Fibroblast of villous mesenchyme (primary cell): ENCODE measurements around the gene EPHA2. TPM values are rescaled to one million over a fixed set of nuclear protein-coding genes. Genes with fewer than 3 reads are reported as not detected.
"Not testable (repeated sequence)": the region's sequence is repeated elsewhere in the genome, so short reads cannot be mapped to it uniquely, and the experiment has no call there.

Experiments used
- DNase-seq: peaks from one replicate; pipeline ENCODE4 v3.0.0-alpha.2; 2010; ENCODE audit warnings: low read depth
- H3K4me3 ChIP-seq: 2 replicates; pipeline ENCODE4 v1.5.1; 2011; ENCODE audit warnings: low read depth, mild to moderate bottlenecking, low read length
- CTCF ChIP-seq: IDR thresholded peaks from 2 replicates; pipeline ENCODE4 v1.5.1; 2012; ENCODE audit warnings: low read depth, mild to moderate bottlenecking, low read length; ENCODE audit not compliant: insufficient read depth
- total RNA-seq: library from RNA; depleted of rRNA; stranded (reverse); fragments of >200 nt; gene quantifications from 2 replicates; pipeline ENCODE4 v1.2.3, GENCODE V29; 2012

Gene EPHA2
- total RNA-seq, 1 donor: 104 TPM

- TF ChIP-seq CTCF: no peak
- H3K4me3 ChIP-seq: no peak overlapping the region
- no peak for DNase-seq
Observed at GRCh38 chr1:16172218-16172830, 16.5 kb upstream of the EPHA2 start.

GRCh38 chr1:16171314-16172151 lies 15.7 kb upstream of the EPHA2 start:
- H3K4me3 ChIP-seq: no peak overlapping the region
- no peak for DNase-seq
- TF ChIP-seq CTCF: no peak

GRCh38 chr1:16170283-16170673 lies 14.4 kb upstream of the EPHA2 start:
- no peak for TF ChIP-seq CTCF
- no peak overlapping the region for H3K4me3 ChIP-seq
- DNase-seq: no peak

GRCh38 chr1:16168622-16169360 lies 12.9 kb upstream of the EPHA2 start:
- no peak overlapping the region for H3K4me3 ChIP-seq
- TF ChIP-seq CTCF: no peak

GRCh38 chr1:16168144-16168495 lies 12.3 kb upstream of the EPHA2 start:
- H3K4me3 ChIP-seq: peak overlapping the region; percentile 64
- DNase-seq: not testable (repeated sequence)

More at GRCh38 chr1:16168622-16169360, 12.9 kb upstream of the EPHA2 start:
- no peak for DNase-seq

GRCh38 chr1:16167331-16168143 lies 11.7 kb upstream of the EPHA2 start:
- DNase-seq: no peak
- H3K4me3 ChIP-seq: peak overlapping the region; percentile 64
- no peak for TF ChIP-seq CTCF
